ENCODE measurements around the gene TBX3.

The TBX3 gene

GRCh38 chr12:114681116-114681871 is 2.7 kb downstream of the TBX3 start:
- no peak for DNase-seq

- no peak for DNase-seq
Measured at GRCh38 chr12:114680604-114681069, 3.3 kb downstream of the TBX3 start.

GRCh38 chr12:114679942-114680341 is 4.0 kb downstream of the TBX3 start:
- DNase-seq: no peak

GRCh38 chr12:114679452-114679875 is 4.5 kb downstream of the TBX3 start:
- no peak for DNase-seq

- no peak for DNase-seq
Measured at GRCh38 chr12:114678718-114679117, 5.3 kb downstream of the TBX3 start.

GRCh38 chr12:114678028-114678427 is 5.9 kb downstream of the TBX3 start:
- no peak for DNase-seq

- no peak for DNase-seq
Measured at GRCh38 chr12:114676142-114676741, 7.7 kb downstream of the TBX3 start.

GRCh38 chr12:114674251-114675047 is 9.5 kb downstream of the TBX3 start:
- DNase-seq: no peak

GRCh38 chr12:114673901-114674250 is 10.1 kb downstream of the TBX3 start:
- no peak for DNase-seq

- no peak for DNase-seq
Measured at GRCh38 chr12:114673169-114673833, 10.7 kb downstream of the TBX3 start.

GRCh38 chr12:114672817-114673168 is 11.2 kb downstream of the TBX3 start:
- no peak for DNase-seq

GRCh38 chr12:114671443-114672411 is 12.2 kb downstream of the TBX3 start:
- DNase-seq: no peak

- DNase-seq: no peak
Measured at GRCh38 chr12:114671066-114671442, 12.9 kb downstream of the TBX3 start.

- no peak for DNase-seq
Measured at GRCh38 chr12:114670291-114670980, 13.5 kb downstream of the TBX3 start.

GRCh38 chr12:114669401-114670290 is 14.3 kb downstream of the TBX3 start:
- DNase-seq: no peak

- no peak for DNase-seq
Measured at GRCh38 chr12:114668886-114669288, 15.1 kb downstream of the TBX3 start.

GRCh38 chr12:114668151-114668885 is 15.7 kb downstream of the TBX3 start:
- no peak for DNase-seq

- no peak for DNase-seq
Measured at GRCh38 chr12:114667669-114668150, 16.3 kb downstream of the TBX3 start.

All from stimulated activated CD4-positive, alpha-beta T cell treated with anti-CD3 and anti-CD28 coated beads, Interleukin-4, amount 100 ng/mL, for 4 hours (primary cell).